OCI-LY1 (cell line): ENCODE results near the gene ARID5A.

Source experiments
- H2AFZ ChIP-seq: fragments of 200-600 bp; sonication (generic), shearing (Covaris generic); 2 replicates; pipeline ENCODE4 v1.6.0; 2014; ENCODE audit warnings: antibody characterized with exemption, mild to moderate bottlenecking, low read length
- H3F3A ChIP-seq: fragments of 200-600 bp; sonication (generic), shearing (Covaris generic); 2 replicates; pipeline ENCODE4 v1.6.0; 2014; ENCODE audit warnings: mild to moderate bottlenecking, antibody characterized with exemption, low read length, moderate library complexity; ENCODE audit not compliant: insufficient read depth
- H3K27ac ChIP-seq: fragments of 200-600 bp; sonication (generic); 2 replicates; pipeline ENCODE4 v1.5.1; 2014; ENCODE audit warnings: low read length, mixed run types, mild to moderate bottlenecking, low read depth; ENCODE audit not compliant: poor library complexity, severe bottlenecking
- H3K27me3 ChIP-seq: fragments of 200-600 bp; sonication (generic); 2 replicates; pipeline ENCODE4 v1.6.0; 2014; ENCODE audit warnings: antibody characterized with exemption, mild to moderate bottlenecking, low read length, moderate library complexity; ENCODE audit not compliant: insufficient read depth
- H3K36me3 ChIP-seq: fragments of 200-600 bp; sonication (generic); 2 replicates; pipeline ENCODE4 v1.6.1; 2014; ENCODE audit warnings: mild to moderate bottlenecking, antibody characterized with exemption, low read length, moderate library complexity, mixed read lengths; ENCODE audit not compliant: insufficient read depth
- H3K4me1 ChIP-seq: fragments of 200-600 bp; sonication (generic); 2 replicates; pipeline ENCODE4 v1.5.1; 2014; ENCODE audit warnings: mild to moderate bottlenecking, low read length, moderate library complexity; ENCODE audit not compliant: insufficient read depth, severe bottlenecking
- H3K4me2 ChIP-seq: fragments of 200-600 bp; sonication (generic), shearing (Covaris generic); 2 replicates; pipeline ENCODE4 v1.6.1; 2014; ENCODE audit warnings: low read length
- H3K4me3 ChIP-seq: fragments of 200-600 bp; sonication (generic); 2 replicates; pipeline ENCODE4 v1.5.1; 2014; ENCODE audit warnings: low read length, low read depth, mild to moderate bottlenecking, mixed read lengths; ENCODE audit not compliant: poor library complexity, severe bottlenecking
- H3K79me2 ChIP-seq: fragments of 200-600 bp; shearing (Covaris generic); 2 replicates; pipeline ENCODE4 v1.6.1; 2016; ENCODE audit warnings: mixed run types, low read length, mixed read lengths; ENCODE audit not compliant: insufficient read depth
- H3K9ac ChIP-seq: fragments of 200-600 bp; sonication (generic), shearing (Covaris generic); 2 replicates; pipeline ENCODE4 v1.6.1; 2014; ENCODE audit warnings: mild to moderate bottlenecking, low read length, mixed read lengths
- H3K9me2 ChIP-seq: fragments of 200-600 bp; sonication (generic), shearing (Covaris generic); 2 replicates; pipeline ENCODE4 v1.6.1; 2014; ENCODE audit warnings: low read depth, mild to moderate bottlenecking, low read length, mixed read lengths
- H3K9me3 ChIP-seq: fragments of 200-600 bp; shearing (Covaris generic); 2 replicates; pipeline ENCODE4 v1.6.1; 2014; ENCODE audit warnings: low read length, mixed read lengths
- H4K20me1 ChIP-seq: fragments of 200-600 bp; sonication (generic), shearing (Covaris generic); 2 replicates; pipeline ENCODE4 v1.6.0; 2016; ENCODE audit warnings: mild to moderate bottlenecking, low read length; ENCODE audit not compliant: insufficient read depth
- EZH2 ChIP-seq: fragments of 200-600 bp; sonication (generic), shearing (Covaris generic); IDR thresholded peaks from 2 replicates; pipeline ENCODE4 v1.8.0; 2017; ENCODE audit warnings: borderline replicate concordance, mixed run types, mild to moderate bottlenecking, antibody characterized with exemption, low read length, moderate library complexity, mixed read lengths
- TF ChIP-seq, protein P1 (sequence below): fragments of 200-600 bp; sonication (generic), shearing (Covaris generic); IDR thresholded peaks from 2 replicates; pipeline ENCODE4 v1.5.1; 2017; ENCODE audit warnings: mild to moderate bottlenecking, antibody characterized with exemption, low read length, moderate library complexity, mixed read lengths

ARID5A gene

GRCh38 chr2:96599941-96600340 lies 63.4 kb downstream of the ARID5A start:
- Histone ChIP-seq H3K27ac (no peak overlapping the region), H3F3A (no peaks in the 10 kb centered on the region), H3K9me2 (no peaks in the 10 kb centered on the region), H3K4me1 (no peaks in the 10 kb centered on the region), H2AFZ (no peak overlapping the region), H3K9me3 (no peaks in the 10 kb centered on the region), H3K27me3 (no peaks in the 10 kb centered on the region), H3K4me3 (no peak overlapping the region), H3K4me2 (no peak overlapping the region), H3K9ac (no peak overlapping the region), H3K79me2 (no peaks in the 10 kb centered on the region), H3K36me3 (peaks cover 92% of the 10 kb centered on the region), H4K20me1 (no peaks in the 10 kb centered on the region)
- TF ChIP-seq, protein P1, sequence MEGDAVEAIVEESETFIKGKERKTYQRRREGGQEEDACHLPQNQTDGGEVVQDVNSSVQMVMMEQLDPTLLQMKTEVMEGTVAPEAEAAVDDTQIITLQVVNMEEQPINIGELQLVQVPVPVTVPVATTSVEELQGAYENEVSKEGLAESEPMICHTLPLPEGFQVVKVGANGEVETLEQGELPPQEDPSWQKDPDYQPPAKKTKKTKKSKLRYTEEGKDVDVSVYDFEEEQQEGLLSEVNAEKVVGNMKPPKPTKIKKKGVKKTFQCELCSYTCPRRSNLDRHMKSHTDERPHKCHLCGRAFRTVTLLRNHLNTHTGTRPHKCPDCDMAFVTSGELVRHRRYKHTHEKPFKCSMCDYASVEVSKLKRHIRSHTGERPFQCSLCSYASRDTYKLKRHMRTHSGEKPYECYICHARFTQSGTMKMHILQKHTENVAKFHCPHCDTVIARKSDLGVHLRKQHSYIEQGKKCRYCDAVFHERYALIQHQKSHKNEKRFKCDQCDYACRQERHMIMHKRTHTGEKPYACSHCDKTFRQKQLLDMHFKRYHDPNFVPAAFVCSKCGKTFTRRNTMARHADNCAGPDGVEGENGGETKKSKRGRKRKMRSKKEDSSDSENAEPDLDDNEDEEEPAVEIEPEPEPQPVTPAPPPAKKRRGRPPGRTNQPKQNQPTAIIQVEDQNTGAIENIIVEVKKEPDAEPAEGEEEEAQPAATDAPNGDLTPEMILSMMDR, result no peak
- no peak for TF ChIP-seq EZH2

DNA sequence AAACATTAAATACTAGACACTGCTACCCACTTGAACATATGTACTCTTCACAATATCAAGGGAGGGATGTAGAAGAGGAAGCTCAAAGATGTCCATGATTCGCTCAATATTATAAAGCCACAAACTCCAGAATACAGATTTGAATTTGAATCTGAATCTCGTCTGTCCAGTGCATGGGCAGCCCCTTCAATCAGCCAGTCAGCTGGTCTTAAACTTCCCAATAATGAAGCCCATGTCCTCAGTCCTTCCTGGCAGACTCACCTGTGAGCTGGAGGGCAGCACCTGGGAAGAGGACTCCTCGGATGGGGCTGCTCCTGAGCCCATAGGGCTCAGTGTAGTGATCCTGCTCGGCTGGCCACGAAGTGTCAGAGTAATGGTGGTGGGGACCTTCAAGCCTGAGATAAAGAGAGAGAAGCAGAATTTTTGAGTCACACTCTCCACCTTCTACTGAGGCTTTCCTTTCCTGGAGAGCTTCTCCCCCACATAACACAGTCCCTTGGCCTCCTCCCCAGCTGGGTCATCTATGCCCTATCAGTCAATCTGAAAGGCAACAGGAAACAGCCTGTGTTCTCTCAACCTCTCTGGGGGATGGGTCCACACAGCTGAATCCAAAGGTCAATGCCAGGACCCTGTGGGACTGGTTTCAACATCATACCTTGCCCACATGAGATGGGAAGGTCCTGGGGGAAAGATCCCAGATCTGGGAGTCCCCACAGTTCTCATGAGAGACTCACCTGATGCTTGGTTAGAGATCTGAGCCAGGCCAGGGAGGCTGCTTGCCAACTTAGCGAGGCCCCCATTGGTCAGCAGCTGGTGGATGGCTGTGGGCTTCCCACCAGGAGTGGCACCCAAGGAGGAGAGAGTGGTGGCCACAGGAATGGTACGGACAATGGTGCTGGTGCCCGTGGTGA lies 65.1 kb downstream of the ARID5A start:
- Histone ChIP-seq H3K4me1 (no peaks in the 10 kb centered on the region), H3K4me3 (no peak overlapping the region), H3K27ac (no peak overlapping the region), H3K79me2 (no peaks in the 10 kb centered on the region), H4K20me1 (no peaks in the 10 kb centered on the region), H2AFZ (no peak overlapping the region), H3K9ac (no peak overlapping the region), H3K4me2 (no peak overlapping the region), H3F3A (no peaks in the 10 kb centered on the region), H3K27me3 (no peaks in the 10 kb centered on the region), H3K36me3 (peaks cover 92% of the 10 kb centered on the region), H3K9me3 (no peaks in the 10 kb centered on the region), H3K9me2 (no peaks in the 10 kb centered on the region)
- TF ChIP-seq, protein P1, result no peak
- TF ChIP-seq EZH2, result no peak
